Endometrial microvascular endothelial cells (primary cell): ENCODE results near the gene IARS1. TPM values are rescaled to one million over a fixed set of nuclear protein-coding genes. Genes with fewer than 3 reads are reported as not detected.

Experiments
- in situ Hi-C: cut with HindIII; loops from 2 replicates; pipeline ENCODE4 v1.10.0; 2017; ENCODE audit warnings: low sequenced_read_pairs, low pct_unique_long_range_greater_than_20kb; ENCODE audit errors: inconsistent ontology term
- total RNA-seq: library from RNA; depleted of rRNA; stranded (reverse); fragments of >200 nt; gene quantifications from one replicate; pipeline ENCODE4 v1.2.3, GENCODE V29; 2015; ENCODE audit errors: inconsistent ontology term

The IARS1 gene
- total RNA-seq, 1 donor from 2014 or later, result 170 TPM

- in situ Hi-C loops, result no loop called here
Measured at GRCh38 chr9:92254381-92255337, 38.8 kb downstream of the IARS1 start.

- in situ Hi-C loops, result no loop called here
Measured at GRCh38 chr9:92253656-92254055, 39.8 kb downstream of the IARS1 start.

GRCh38 chr9:92247981-92248380, 45.5 kb downstream of the IARS1 start:
- in situ Hi-C loops, result no loop called here

- in situ Hi-C loops, result no loop called here
Measured at GRCh38 chr9:92247296-92247695, 46.2 kb downstream of the IARS1 start.

- in situ Hi-C loops, result no loop called here
Measured at GRCh38 chr9:92245005-92245797, 48.3 kb downstream of the IARS1 start.

Other genes starting within 250 kb of the IARS1 start
- gene SPTLC1, start 178.3 kb downstream of the IARS1 start, total RNA-seq, result 125 TPM
- gene NOL8, start 31.7 kb upstream of the IARS1 start, total RNA-seq, result 13.4 TPM
- gene CENPP, start 32.3 kb upstream of the IARS1 start, total RNA-seq, result 3.6 TPM
- gene OGN, start 110.9 kb upstream of the IARS1 start, total RNA-seq, result not detected
- not detected for gene OMD, start 130.8 kb upstream of the IARS1 start, total RNA-seq
- not detected for gene ASPN, start 188.8 kb upstream of the IARS1 start, total RNA-seq
- gene ECM2, start 242.3 kb upstream of the IARS1 start, total RNA-seq, result not detected